ENCODE measurements around the gene ITGA7.

DNA sequence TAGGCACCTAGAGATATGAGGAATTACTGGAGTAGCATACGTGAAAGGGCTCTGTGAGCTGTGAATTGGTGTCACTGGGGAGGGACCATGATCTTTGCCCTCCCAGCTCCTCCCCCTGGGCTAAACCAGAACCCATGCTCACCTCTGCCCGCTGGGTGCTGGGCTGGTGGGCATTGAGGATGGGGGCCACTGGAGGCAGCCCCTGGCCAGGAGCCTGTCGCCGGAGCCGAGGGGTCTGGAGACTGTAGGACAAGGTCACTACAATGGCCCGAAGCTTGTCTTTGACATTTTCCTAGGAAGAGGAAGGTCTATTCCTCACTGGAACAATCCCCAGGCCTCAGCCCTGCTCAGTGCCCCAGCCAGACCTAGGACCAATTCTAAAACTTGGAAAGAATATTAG, 11.6 kb downstream of the ITGA7 start:
- TF ChIP-seq, protein P1, sequence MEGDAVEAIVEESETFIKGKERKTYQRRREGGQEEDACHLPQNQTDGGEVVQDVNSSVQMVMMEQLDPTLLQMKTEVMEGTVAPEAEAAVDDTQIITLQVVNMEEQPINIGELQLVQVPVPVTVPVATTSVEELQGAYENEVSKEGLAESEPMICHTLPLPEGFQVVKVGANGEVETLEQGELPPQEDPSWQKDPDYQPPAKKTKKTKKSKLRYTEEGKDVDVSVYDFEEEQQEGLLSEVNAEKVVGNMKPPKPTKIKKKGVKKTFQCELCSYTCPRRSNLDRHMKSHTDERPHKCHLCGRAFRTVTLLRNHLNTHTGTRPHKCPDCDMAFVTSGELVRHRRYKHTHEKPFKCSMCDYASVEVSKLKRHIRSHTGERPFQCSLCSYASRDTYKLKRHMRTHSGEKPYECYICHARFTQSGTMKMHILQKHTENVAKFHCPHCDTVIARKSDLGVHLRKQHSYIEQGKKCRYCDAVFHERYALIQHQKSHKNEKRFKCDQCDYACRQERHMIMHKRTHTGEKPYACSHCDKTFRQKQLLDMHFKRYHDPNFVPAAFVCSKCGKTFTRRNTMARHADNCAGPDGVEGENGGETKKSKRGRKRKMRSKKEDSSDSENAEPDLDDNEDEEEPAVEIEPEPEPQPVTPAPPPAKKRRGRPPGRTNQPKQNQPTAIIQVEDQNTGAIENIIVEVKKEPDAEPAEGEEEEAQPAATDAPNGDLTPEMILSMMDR (IDR thresholded peaks at IDR 0.05), result no peak
- TF ChIP-seq POLR2A (IDR thresholded peaks at IDR 0.05), result no peak
